GM12878 (cell line): ENCODE measurements around the gene SLC39A11. TPM values are rescaled to one million over a fixed set of nuclear protein-coding genes. Genes with fewer than 3 reads are reported as not detected.

Experiments used
- ATAC-seq: fragments of 200-7000 bp; cut with Tn5 transposase; 3 replicates; pipeline ENCODE4 v1.9.1; 2020; ENCODE audit warnings: mild to moderate bottlenecking, moderate library complexity
- BruUV-seq: library from RNA; stranded (reverse); fragments of 400-500 nt; replicated peaks from 2 replicates; lab custom pipeline; 2021; lab: Mats Ljungman, UMichigan
- CTCF ChIA-PET: fragments of 300-600 bp; sonication (Branson Sonifier 250); formaldehyde crosslinking; extraction: SDS; loops from one replicate; lab custom pipeline; 2021; ENCODE audit warnings: inconsistent platforms; lab: Yijun Ruan, JAX
- POLR2A ChIA-PET: fragments of 350-600 bp; formaldehyde crosslinking; extraction: SDS; loops from one replicate; lab custom pipeline; 2021; ENCODE audit warnings: inconsistent platforms; lab: Charles Lee
- RAD21 ChIA-PET: fragments of 300-600 bp; sonication (Branson Sonifier 250); formaldehyde crosslinking; loops from one replicate; lab custom pipeline; 2023; ENCODE audit warnings: antibody characterized with exemption; ENCODE audit not compliant: unreplicated experiment; lab: Charles Lee
- SMC1A ChIA-PET: fragments of 300-600 bp; sonication (Branson Sonifier 250); formaldehyde crosslinking; loops from one replicate; lab custom pipeline; 2023; ENCODE audit not compliant: unreplicated experiment, uncharacterized antibody; lab: Charles Lee
- DNase-seq: peaks from one replicate; pipeline ENCODE4 v3.0.0-alpha.2; 2011; ENCODE audit warnings: low read depth, low spot score
- FAIRE-seq: peaks from 3 replicates; lab custom pipeline; 2011; peaks lifted over from hg19 to GRCh38; lab: Jason Lieb, UNC
- H2AFZ ChIP-seq: 2 replicates; pipeline ENCODE4 v1.6.0; 2011; ENCODE audit warnings: low read depth, low read length, control low read depth; ENCODE audit not compliant: control insufficient read depth
- H3K27ac ChIP-seq: 2 replicates; pipeline ENCODE4 v1.5.1; 2011; ENCODE audit warnings: control low read depth; ENCODE audit not compliant: control insufficient read depth, insufficient read depth
- H3K27me3 ChIP-seq, 2 experiments: replicated peaks in 1 of 2; 2 replicates each; pipeline versions ENCODE4 v1.6.0 to v1.6.1; 2011; ENCODE audit warnings: low read length in 1 of 2; ENCODE audit not compliant: control insufficient read depth in 2 of 2, insufficient read depth in 2 of 2
- H3K36me3 ChIP-seq, 2 experiments: 2 replicates each; pipeline ENCODE4 v1.5.1; 2011; ENCODE audit warnings: low read length in 1 of 2; ENCODE audit not compliant: control insufficient read depth in 2 of 2, insufficient read depth in 2 of 2
- H3K4me1 ChIP-seq: 2 replicates; pipeline ENCODE4 v1.6.1; 2011; ENCODE audit warnings: mild to moderate bottlenecking, low read length, moderate library complexity, mixed read lengths; ENCODE audit not compliant: control insufficient read depth, insufficient read depth
- H3K4me2 ChIP-seq: 2 replicates; pipeline ENCODE4 v1.6.0; 2011; ENCODE audit warnings: control low read depth; ENCODE audit not compliant: control insufficient read depth, insufficient read depth
- H3K4me3 ChIP-seq: fragments of 200-600 bp; sonication (generic); 2 replicates; pipeline ENCODE4 v1.5.1; 2016
- H3K79me2 ChIP-seq: 2 replicates; pipeline ENCODE4 v1.6.0; 2011; ENCODE audit warnings: low read length; ENCODE audit not compliant: control insufficient read depth, insufficient read depth
- H3K9ac ChIP-seq: 2 replicates; pipeline ENCODE4 v1.8.0; 2011; ENCODE audit warnings: low read length, control low read depth, mixed read lengths; ENCODE audit not compliant: control insufficient read depth, insufficient read depth
- H3K9me3 ChIP-seq: replicated peaks from 3 replicates; pipeline ENCODE4 v1.5.1; 2011; ENCODE audit warnings: mild to moderate bottlenecking, low read length; ENCODE audit not compliant: control insufficient read depth, insufficient read depth
- H4K20me1 ChIP-seq: 2 replicates; pipeline ENCODE4 v1.6.0; 2011; ENCODE audit not compliant: control insufficient read depth, insufficient read depth
- BACH1 ChIP-seq: fragments of 450-650 bp; IDR thresholded peaks from 2 replicates; pipeline ENCODE4 v1.6.1; 2017; ENCODE audit warnings: mild to moderate bottlenecking, borderline replicate concordance
- CUX1 ChIP-seq: IDR thresholded peaks from 2 replicates; pipeline ENCODE4 v1.6.1; 2012; ENCODE audit warnings: improper control_type of control experiment, low read depth, low read length; ENCODE audit not compliant: insufficient replicate concordance
- EP300 ChIP-seq, 2 experiments: fragments of 150-350 bp in 1 of 2; IDR thresholded peaks; 2 replicates each; pipeline ENCODE4 v1.6.1; 2011 to 2012; ENCODE audit warnings: low read depth in 2 of 2, low read length in 2 of 2, borderline replicate concordance in 1 of 2, improper control_type of control experiment in 1 of 2, inconsistent platforms in 1 of 2; ENCODE audit not compliant: control insufficient read depth in 1 of 2
- JUND ChIP-seq: IDR thresholded peaks from 2 replicates; pipeline ENCODE4 v1.6.1; 2012; ENCODE audit warnings: low read depth, mild to moderate bottlenecking, low read length, improper control_type of control experiment, moderate library complexity
- MTA3 ChIP-seq: IDR thresholded peaks from 2 replicates; pipeline ENCODE4 v1.6.1; 2012; ENCODE audit warnings: low read length, inconsistent platforms, borderline replicate concordance
- MYB ChIP-seq: fragments of 150-350 bp; IDR thresholded peaks from 2 replicates; pipeline ENCODE4 v1.6.1; 2014; ENCODE audit warnings: mild to moderate bottlenecking, low read depth, low read length, borderline replicate concordance
- SP1 ChIP-seq: IDR thresholded peaks from one replicate; pipeline ENCODE4 v1.6.1; 2011; ENCODE audit warnings: low read depth, low read length
- TAF1 ChIP-seq: IDR thresholded peaks from 2 replicates; pipeline ENCODE4 v1.6.1; 2011; ENCODE audit warnings: mild to moderate bottlenecking, low read depth, low read length, borderline replicate concordance
- TCF12 ChIP-seq: IDR thresholded peaks from 2 replicates; pipeline ENCODE4 v1.6.1; 2011; ENCODE audit warnings: low read depth, mild to moderate bottlenecking, low read length
- TCF7 ChIP-seq: IDR thresholded peaks from 2 replicates; pipeline ENCODE4 v1.6.1; 2014; ENCODE audit warnings: antibody characterized with exemption, borderline replicate concordance
- ZBED1 ChIP-seq: IDR thresholded peaks from 2 replicates; pipeline ENCODE4 v1.6.1; 2016; ENCODE audit warnings: borderline replicate concordance
- ZBTB11 ChIP-seq: fragments of 450-650 bp; formaldehyde crosslinking; IDR thresholded peaks from 2 replicates; pipeline ENCODE4 v1.5.0; 2022; ENCODE audit warnings: mild to moderate bottlenecking, missing genetic modification characterization
- ZNF24 ChIP-seq: fragments of 450-650 bp; IDR thresholded peaks from 2 replicates; pipeline ENCODE4 v1.6.1; 2017; ENCODE audit warnings: antibody characterized with exemption, mild to moderate bottlenecking
- ZNF274 ChIP-seq: IDR thresholded peaks from one replicate; pipeline ENCODE4 v1.8.0; 2011; ENCODE audit not compliant: insufficient read length, insufficient read depth
- WGBS: methylation state at CpG from one replicate; pipeline ENCODE4 v1.1.6; 2016; ENCODE audit warnings: low lambda C conversion rate; ENCODE audit not compliant: insufficient replicate concordance, insufficient coverage; ENCODE audit errors: missing lambda C conversion rate; 5-methylcytosine and 5-hydroxymethylcytosine counted together
- in situ Hi-C: fragments of 300-500 bp; cut with MboI; formaldehyde crosslinking; loops from 9 replicates; pipeline ENCODE4 v1.14.3; 2018; ENCODE audit warnings: mixed read lengths
- intact Hi-C: fragments of 100-400 bp; cut with micrococcal nuclease; formaldehyde crosslinking; loops from one replicate; pipeline ENCODE4 v1.14.2; 2022; ENCODE audit not compliant: unreplicated experiment
- polyA plus RNA-seq, 11 experiments: library from polyadenylated mRNA; depleted of rRNA in 4 of 11; unstranded in 6 of 11; stranded (reverse) in 5 of 11; fragments of >200 nt; fragmentation: Nextera tagmentation in 4 of 11; fragmentation: Illumina TruSeq in 1 of 11; extraction: Ambion mirVana in 4 of 11; extraction: Trizol in 1 of 11; gene quantifications; 1 replicate in 1 of 11; 2 replicates in 10 of 11; pipeline versions ENCODE4 v1.2.1 to v1.2.3, GENCODE V29; 2011 to 2016; ENCODE audit warnings: inconsistent platforms in 2 of 11, missing spikeins in 2 of 11, low read depth in 1 of 11
- total RNA-seq, 4 experiments: library from RNA; depleted of rRNA in 3 of 4; stranded (reverse); fragments of >200 nt in 3 of 4; fragmentation: Illumina TruSeq in 1 of 4; extraction: Trizol in 1 of 4; gene quantifications; 2 replicates each; pipeline versions ENCODE4 v1.2.1 to v1.2.3, GENCODE V29; 2013 to 2021

The SLC39A11 gene
- total and polyA plus RNA-seq, 10 of the 15 experiments (the other 5 are each of a cell fraction or from before 2014, with no cell fraction given), result 8.6 to 23.8 (median 14.0) TPM

- no peak for TF ChIP-seq CUX1
- TF ChIP-seq, all 136 proteins: peak for 0
Measured at GRCh38 chr17:73128496-73128895, 36.0 kb upstream of the SLC39A11 start (continued).

GRCh38 chr17:73126716-73127473 lies 34.4 kb upstream of the SLC39A11 start:
- FAIRE-seq, result no peak
- Histone ChIP-seq H3K9me3 (no peaks in the 10 kb centered on the region), H2AFZ (no peak overlapping the region), H3K36me3 (no peaks in the 10 kb centered on the region), H3K27ac (no peak overlapping the region), H3K4me1 (no peaks in the 10 kb centered on the region; the same call in 1 of the 2 replicates), H4K20me1 (no peaks in the 10 kb centered on the region), H3K4me2 (no peak overlapping the region), H3K9ac (no peak overlapping the region), H3K79me2 (no peaks in the 10 kb centered on the region), H3K27me3 (no peaks in the 10 kb centered on the region), H3K4me3 (no peak overlapping the region)
- ChIA-PET CTCF (no interaction called here), POLR2A (interaction anchor here (0.6 kb wide), 1 partner anchor 399 kb away, joined by 5 read pairs; no protein-coding TSS in a partner anchor), SMC1A (no interaction called here), RAD21 (no interaction called here)
- no peak for DNase-seq
- WGBS, result 70% methylated on average over 8 of the region's 8 CpGs
- intact Hi-C loops, result no loop called here
- in situ Hi-C loops, result no loop called here
- BruUV-seq, result no TSS peak
- ATAC-seq, result no peak
- no peak for TF ChIP-seq TAF1
- no peak for TF ChIP-seq ZNF24
- TF ChIP-seq TCF7, result no peak
- no peak for TF ChIP-seq ZBTB11 (CRISPR knock-in tag)
- no peak for TF ChIP-seq JUND
- no peak for TF ChIP-seq MYB
- TF ChIP-seq ZNF274, result no peak
- TF ChIP-seq MTA3, result no peak
- TF ChIP-seq EP300 (IDR thresholded peaks at IDR 0.05; ENCODE audit: borderline replicate concordance in 1 of 2, control insufficient read depth in 1 of 2, low read depth in 2 of 2, low read length in 2 of 2), result no peak
- TF ChIP-seq BACH1, result no peak
- TF ChIP-seq TCF12, result no peak
- TF ChIP-seq SP1, result no peak
- no peak for TF ChIP-seq ZBED1
